Psoas muscle (tissue), 8 donors: ENCODE measurements around the gene C5AR2. TPM values are rescaled to one million over a fixed set of nuclear protein-coding genes. Genes with fewer than 3 reads are reported as not detected.

Experiments used
- ATAC-seq, 4 donors: fragments of 200-7000 bp; cut with Tn5 transposase; one replicate each; pipeline ENCODE4 v1.9.1; 2020; ENCODE audit warnings: moderate library complexity in 3 of 4, mild to moderate bottlenecking in 2 of 4
- DNase-seq, 2 donors: peaks; one replicate each; pipeline ENCODE4 v3.0.0-alpha.2; 2020
- H3K27ac ChIP-seq: fragments of 200-600 bp; one replicate; pipeline ENCODE4 v1.8.0; 2022
- H3K27me3 ChIP-seq, 3 donors: fragments of 200-600 bp in 1 of 3; one replicate each; pipeline versions ENCODE4 v1.6.1 to v1.8.0; 2013 to 2022; ENCODE audit warnings: low read length in 2 of 3, mild to moderate bottlenecking in 2 of 3, moderate library complexity in 1 of 3; ENCODE audit not compliant: insufficient read depth in 3 of 3
- H3K36me3 ChIP-seq, 2 donors: fragments of 200-600 bp in 1 of 2; one replicate each; pipeline versions ENCODE4 v1.6.1 to v1.8.0; 2013 to 2022; ENCODE audit warnings: low read depth in 1 of 2, mild to moderate bottlenecking in 1 of 2, moderate library complexity in 1 of 2; ENCODE audit not compliant: insufficient read depth in 1 of 2
- H3K4me1 ChIP-seq: fragments of 200-600 bp; one replicate; pipeline ENCODE4 v1.8.0; 2022
- H3K4me3 ChIP-seq: fragments of 200-600 bp; one replicate; pipeline ENCODE4 v1.8.0; 2022; ENCODE audit warnings: mild to moderate bottlenecking
- H3K9me3 ChIP-seq: fragments of 200-600 bp; one replicate; pipeline ENCODE4 v1.8.0; 2022
- WGBS, 3 donors: extraction: QIAGEN DNeasy Blood & Tissue Kit; methylation state at CpG; one replicate each; pipeline versions ENCODE4 v1.1.6 to v1.1.7; 2013; 5-methylcytosine and 5-hydroxymethylcytosine counted together
- intact Hi-C, 2 donors: fragments of 100-400 bp; cut with DNase I; formaldehyde crosslinking; loops; one replicate each; pipeline versions ENCODE4 v1.11.0 to v1.14.2; 2022
- polyA plus RNA-seq, 3 donors: library from polyadenylated mRNA; stranded (reverse); fragments of 200-250 nt; gene quantifications; one replicate each; pipeline ENCODE4 v1.2.3, GENCODE V29; 2013
- total RNA-seq, 4 donors: library from RNA; stranded (reverse); fragmentation: NEBNext Ultra II Directional in 2 of 4; extraction: Animal tissue kit (Norgen Biotek cat#: 25700) in 2 of 4; gene quantifications; one replicate each; pipeline versions ENCODE4 v1.2.1 to v1.2.4, GENCODE V29; 2021 to 2023
- TF ChIP-seq, protein P1 (sequence below): fragments of 200-600 bp; IDR thresholded peaks from one replicate; pipeline ENCODE4 v1.8.0; 2022; ENCODE audit warnings: antibody characterized with exemption
- donor health status: healthy with polysubstance abuse.
- donor health status: DM: no; HTN: no; CAD: no; lungs with moderate emphysema.
- donor health status: Bipolar disorder and iron deficiency.
- donor health status: healthy.
- donor health status: DM: yes; HTN: yes; CAD: no.
- donor health status: DM: no; HTN: no; CAD: no.
- donor health status: DM: no; HTN: no; CAD: no.
- donor health status: DM: yes; HTN: yes; CAD: no.

Gene C5AR2
- total and polyA plus RNA-seq, 7 donors: 0.06 to 0.44 (median 0.37) TPM; not detected in 2

DNA sequence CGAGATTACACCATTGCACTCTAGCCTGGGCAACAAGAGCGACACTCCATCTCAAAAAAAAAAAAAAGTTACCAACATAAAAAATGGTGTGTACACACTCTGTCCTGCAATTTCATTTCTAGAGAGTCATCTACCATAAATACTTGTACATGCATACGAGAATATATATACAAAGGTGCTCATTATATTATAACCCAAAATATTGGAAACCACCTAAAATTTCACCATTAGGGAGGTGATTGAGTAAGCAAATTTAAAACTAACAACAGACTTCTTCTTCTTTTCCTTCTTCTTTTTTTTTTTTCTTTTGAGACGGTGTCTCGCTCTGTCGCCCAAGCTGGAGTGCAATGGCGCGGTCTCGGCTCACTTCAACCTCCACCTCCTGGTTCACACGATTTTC lies 29.7 kb upstream of the C5AR2 start:
- intact Hi-C loops: loop anchor here in 1 of 2 donors (10.0 kb wide), 1 partner anchor 83 kb away; no protein-coding TSS in a partner anchor

DNA sequence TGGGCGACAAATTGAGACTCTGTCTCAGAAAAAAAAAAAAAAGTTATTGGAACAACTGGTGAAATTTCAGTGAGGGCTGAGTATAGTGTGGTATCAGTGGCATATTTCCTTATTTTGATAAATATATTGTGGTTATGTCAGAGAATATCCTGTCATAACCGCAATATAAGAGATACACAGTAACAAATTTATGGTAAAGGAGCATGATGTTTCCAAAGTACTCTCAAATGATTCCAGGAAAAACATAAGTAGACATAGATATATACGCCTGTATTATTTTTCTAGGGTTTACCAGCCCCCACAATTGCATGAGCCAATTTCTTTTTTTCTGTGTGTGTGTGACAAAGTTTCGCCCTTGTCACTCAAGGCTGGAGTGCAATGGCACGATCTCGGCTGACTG lies 28.0 kb upstream of the C5AR2 start:
- peaks cover 0 to 4% (median 0%) of the 10 kb centered on the region in 3 donors for H3K27me3 ChIP-seq
- no peaks in the 10 kb centered on the region for H3K36me3 ChIP-seq
- no peak overlapping the region for H3K27ac ChIP-seq
- WGBS, 3 donors: 84 to 88% (median 86%) methylated on average over 6 of the region's 6 CpGs
- DNase-seq (no peak), ATAC-seq (no peak)
- no peak overlapping the region for H3K4me3 ChIP-seq
- H3K9me3 ChIP-seq: no peaks in the 10 kb centered on the region
- H3K4me1 ChIP-seq: no peaks in the 10 kb centered on the region
- intact Hi-C loops: loop anchor here in 1 of 2 donors (10.0 kb wide), 1 partner anchor 81 kb away; no protein-coding TSS in a partner anchor
- TF ChIP-seq, protein P1, sequence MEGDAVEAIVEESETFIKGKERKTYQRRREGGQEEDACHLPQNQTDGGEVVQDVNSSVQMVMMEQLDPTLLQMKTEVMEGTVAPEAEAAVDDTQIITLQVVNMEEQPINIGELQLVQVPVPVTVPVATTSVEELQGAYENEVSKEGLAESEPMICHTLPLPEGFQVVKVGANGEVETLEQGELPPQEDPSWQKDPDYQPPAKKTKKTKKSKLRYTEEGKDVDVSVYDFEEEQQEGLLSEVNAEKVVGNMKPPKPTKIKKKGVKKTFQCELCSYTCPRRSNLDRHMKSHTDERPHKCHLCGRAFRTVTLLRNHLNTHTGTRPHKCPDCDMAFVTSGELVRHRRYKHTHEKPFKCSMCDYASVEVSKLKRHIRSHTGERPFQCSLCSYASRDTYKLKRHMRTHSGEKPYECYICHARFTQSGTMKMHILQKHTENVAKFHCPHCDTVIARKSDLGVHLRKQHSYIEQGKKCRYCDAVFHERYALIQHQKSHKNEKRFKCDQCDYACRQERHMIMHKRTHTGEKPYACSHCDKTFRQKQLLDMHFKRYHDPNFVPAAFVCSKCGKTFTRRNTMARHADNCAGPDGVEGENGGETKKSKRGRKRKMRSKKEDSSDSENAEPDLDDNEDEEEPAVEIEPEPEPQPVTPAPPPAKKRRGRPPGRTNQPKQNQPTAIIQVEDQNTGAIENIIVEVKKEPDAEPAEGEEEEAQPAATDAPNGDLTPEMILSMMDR: no peak

More for the DNA sequence above, 29.7 kb upstream of the C5AR2 start:
- H3K27me3 ChIP-seq: peaks cover 0 to 4% (median 0%) of the 10 kb centered on the region in 3 donors
- TF ChIP-seq, protein P1: no peak
- H3K9me3 ChIP-seq: no peaks in the 10 kb centered on the region
- no peaks in the 10 kb centered on the region for H3K36me3 ChIP-seq
- H3K4me3 ChIP-seq: no peak overlapping the region
- no peak for DNase-seq
- H3K27ac ChIP-seq: no peak overlapping the region
- WGBS, 3 donors: 90 to 95% (median 94%) methylated on average over 10 of the region's 10 CpGs
- no peaks in the 10 kb centered on the region for H3K4me1 ChIP-seq
- ATAC-seq: no peak

DNA sequence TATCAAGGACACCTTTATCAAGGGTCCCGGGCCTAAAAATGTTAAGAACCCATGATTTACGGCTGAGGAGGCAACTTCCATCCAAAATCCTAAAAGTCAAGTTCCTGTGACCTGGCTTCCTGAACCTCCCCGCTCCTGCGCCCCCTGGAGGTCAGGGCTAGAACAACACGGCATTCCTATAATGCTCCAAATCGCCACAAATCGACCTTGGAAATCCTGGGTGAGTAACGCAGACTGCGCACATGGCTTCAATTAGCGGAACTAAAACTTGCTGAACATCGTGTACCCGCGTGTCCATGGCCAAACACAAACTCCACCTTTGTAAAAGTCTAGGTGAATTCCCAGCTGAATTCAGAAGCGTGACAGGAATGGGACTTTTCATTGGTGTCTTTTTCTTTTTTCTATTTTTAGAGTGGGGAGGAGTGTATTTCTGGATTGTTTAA lies 26.6 kb upstream of the C5AR2 start:
- H3K27ac ChIP-seq: no peak overlapping the region
- peaks cover 0 to 8% (median 0%) of the 10 kb centered on the region in 3 donors for H3K27me3 ChIP-seq
- ATAC-seq: peak in 3 of 4 donors; percentile 67 to 80 (median 72)
- TF ChIP-seq, protein P1: peak; percentile 87
- H3K36me3 ChIP-seq: no peaks in the 10 kb centered on the region
- H3K9me3 ChIP-seq: no peaks in the 10 kb centered on the region
- H3K4me1 ChIP-seq: no peaks in the 10 kb centered on the region
- H3K4me3 ChIP-seq: no peak overlapping the region
- WGBS, 3 donors: 3 to 6% (median 5%) methylated on average over 14 of the region's 14 CpGs
- DNase-seq: peak; percentile 76 to 78
- intact Hi-C loops: loop anchor here in 1 of 2 donors (10.0 kb wide), 1 partner anchor 79 kb away; no protein-coding TSS in a partner anchor

DNA sequence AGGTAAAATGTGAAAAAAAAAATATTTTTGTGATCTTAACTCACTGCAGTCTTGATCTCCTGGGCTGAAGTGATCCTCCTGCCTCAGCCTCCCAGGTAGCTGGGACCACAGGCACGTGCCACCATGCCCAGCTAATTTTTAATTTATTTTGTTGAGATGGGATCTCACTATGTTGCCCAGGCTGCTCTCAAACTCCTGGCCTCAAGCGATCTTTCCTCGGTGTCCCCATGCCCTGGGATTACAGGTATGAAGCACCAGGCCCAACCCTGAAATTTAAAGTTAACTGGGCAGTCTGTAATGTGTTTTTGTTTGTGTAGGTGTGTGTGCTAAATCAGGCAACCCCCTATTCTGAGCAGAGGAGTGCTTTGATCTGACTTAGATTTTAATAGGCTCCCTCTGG lies 25.7 kb upstream of the C5AR2 start:
- H3K4me3 ChIP-seq: no peak overlapping the region
- intact Hi-C loops: loop anchor here in 1 of 2 donors (10.0 kb wide), 1 partner anchor 78 kb away; no protein-coding TSS in a partner anchor
- no peak for DNase-seq
- H3K36me3 ChIP-seq: no peaks in the 10 kb centered on the region
- no peak for ATAC-seq
- peaks cover 0 to 13% (median 0%) of the 10 kb centered on the region in 3 donors for H3K27me3 ChIP-seq
- H3K4me1 ChIP-seq: no peaks in the 10 kb centered on the region
- WGBS, 3 donors: 92 to 96% (median 93%) methylated on average over 3 of the region's 3 CpGs
- H3K27ac ChIP-seq: no peak overlapping the region
- TF ChIP-seq, protein P1: no peak
- H3K9me3 ChIP-seq: no peaks in the 10 kb centered on the region
